Neural cell (in vitro differentiated cells): Measurements from ENCODE around the gene PRKCA. TPM values are rescaled to one million over a fixed set of nuclear protein-coding genes. Genes with fewer than 3 reads are reported as not detected.

ENCODE experiments used
- H2AFZ ChIP-seq: fragments of 200-600, 300-800 bp; sonication (generic), shearing (Covaris generic); 2 replicates; pipeline ENCODE4 v1.6.0; 2014; ENCODE audit warnings: low read depth, mild to moderate bottlenecking, antibody characterized with exemption, low read length, moderate library complexity
- H3F3A ChIP-seq: fragments of 200-600 bp; shearing (Covaris generic); 2 replicates; pipeline ENCODE4 v1.6.1; 2016; ENCODE audit warnings: mild to moderate bottlenecking, moderate library complexity, mixed read lengths, antibody characterized with exemption, low read length; ENCODE audit not compliant: insufficient read depth, poor library complexity, severe bottlenecking
- H3K27ac ChIP-seq: fragments of 200-600, 300-800 bp; sonication (generic), shearing (Covaris generic); 2 replicates; pipeline ENCODE4 v1.5.1; 2014; ENCODE audit warnings: mild to moderate bottlenecking, low read length, moderate library complexity
- H3K27me3 ChIP-seq: fragments of 300-800, 200-600 bp; sonication (generic), shearing (Covaris generic); 2 replicates; pipeline ENCODE4 v1.6.0; 2014; ENCODE audit warnings: mild to moderate bottlenecking, low read depth, low read length, moderate library complexity; ENCODE audit not compliant: insufficient read depth
- H3K36me3 ChIP-seq: fragments of 300-800, 200-600 bp; sonication (generic), shearing (Covaris generic); 2 replicates; pipeline ENCODE4 v1.5.1; 2014; ENCODE audit warnings: mild to moderate bottlenecking, antibody characterized with exemption, low read length, moderate library complexity; ENCODE audit not compliant: insufficient read depth
- H3K4me2 ChIP-seq: fragments of 300-800, 200-600 bp; sonication (generic), shearing (Covaris generic); 2 replicates; pipeline ENCODE4 v1.6.0; 2014; ENCODE audit warnings: mild to moderate bottlenecking, low read length
- H3K4me3 ChIP-seq: fragments of 300-800, 200-600 bp; sonication (generic), shearing (Covaris generic); 2 replicates; pipeline ENCODE4 v1.5.1; 2014; ENCODE audit warnings: mild to moderate bottlenecking, low read length, moderate library complexity
- H3K79me2 ChIP-seq: fragments of 200-600 bp; shearing (Covaris generic); replicated peaks from 2 replicates; pipeline ENCODE4 v1.6.0; 2014; ENCODE audit warnings: mild to moderate bottlenecking, low read length, moderate library complexity; ENCODE audit not compliant: insufficient read depth
- H3K9ac ChIP-seq: fragments of 300-800, 200-600 bp; sonication (generic), shearing (Covaris generic); 2 replicates; pipeline ENCODE4 v1.6.1; 2016; ENCODE audit warnings: mild to moderate bottlenecking, low read length, mixed read lengths
- H3K9me2 ChIP-seq: fragments of 200-600 bp; shearing (Covaris generic); 2 replicates; pipeline ENCODE4 v1.6.1; 2016; ENCODE audit warnings: mild to moderate bottlenecking, low read length, mixed read lengths; ENCODE audit not compliant: insufficient read depth
- H3K9me3 ChIP-seq: fragments of 200-600, 300-800 bp; sonication (generic), shearing (Covaris generic); 2 replicates; pipeline ENCODE4 v1.6.1; 2016; ENCODE audit warnings: mild to moderate bottlenecking, mixed run types, low read length, moderate library complexity, mixed read lengths
- H4K20me1 ChIP-seq: fragments of 200-600 bp; shearing (Covaris generic); 2 replicates; pipeline ENCODE4 v1.6.1; 2016; ENCODE audit warnings: mild to moderate bottlenecking, mixed run types; ENCODE audit not compliant: insufficient read depth
- CTCF ChIP-seq: fragments of 450-650 bp; IDR thresholded peaks from 2 replicates; pipeline ENCODE4 v1.5.1; 2014; ENCODE audit warnings: antibody characterized with exemption, mild to moderate bottlenecking, moderate library complexity; ENCODE audit not compliant: poor library complexity, severe bottlenecking
- EP300 ChIP-seq: fragments of 450-650 bp; conservative IDR thresholded peaks from 2 replicates; pipeline ENCODE4 v1.6.1; 2014; ENCODE audit warnings: antibody characterized with exemption, mild to moderate bottlenecking, moderate library complexity; ENCODE audit not compliant: poor library complexity, severe bottlenecking
- EZH2 ChIP-seq: fragments of 200-600, 300-800 bp; shearing (Covaris generic), sonication (generic); IDR thresholded peaks from 2 replicates; pipeline ENCODE4 v1.6.1; 2014; ENCODE audit warnings: antibody characterized with exemption, low read length, borderline replicate concordance, mild to moderate bottlenecking; ENCODE audit not compliant: insufficient read depth, poor library complexity, severe bottlenecking
- MXI1 ChIP-seq: fragments of 450-650 bp; conservative IDR thresholded peaks from 2 replicates; pipeline ENCODE4 v1.6.1; 2014; ENCODE audit warnings: antibody characterized with exemption, mild to moderate bottlenecking; ENCODE audit not compliant: poor library complexity, severe bottlenecking
- POLR2AphosphoS5 ChIP-seq: IDR thresholded peaks from 2 replicates; pipeline ENCODE4 v1.6.1; 2012
- RAD21 ChIP-seq: fragments of 450-650 bp; conservative IDR thresholded peaks from 2 replicates; pipeline ENCODE4 v1.6.1; 2014; ENCODE audit warnings: antibody characterized with exemption, mild to moderate bottlenecking, moderate library complexity
- REST ChIP-seq: IDR thresholded peaks from 2 replicates; pipeline ENCODE4 v1.6.1; 2012; ENCODE audit warnings: borderline replicate concordance
- SMC3 ChIP-seq: fragments of 450-650 bp; conservative IDR thresholded peaks from 2 replicates; pipeline ENCODE4 v1.6.1; 2014; ENCODE audit warnings: antibody characterized with exemption, mild to moderate bottlenecking, moderate library complexity; ENCODE audit not compliant: poor library complexity
- TAF1 ChIP-seq: IDR thresholded peaks from 2 replicates; pipeline ENCODE4 v1.6.1; 2012; ENCODE audit warnings: low read depth
- polyA plus RNA-seq: library from polyadenylated mRNA; depleted of rRNA; stranded (reverse); fragments of >200 nt; gene quantifications from 2 replicates; pipeline ENCODE4 v1.2.3, GENCODE V29; 2014

The PRKCA gene
- polyA plus RNA-seq, 1 donor from 2014 or later: 5.9 TPM

GRCh38 chr17:66520999-66521398, 218.6 kb downstream of the PRKCA start:
- Histone ChIP-seq H2AFZ (no peak overlapping the region), H3K4me3 (no peak overlapping the region), H3K9me2 (no peaks in the 10 kb centered on the region), H3F3A (no peaks in the 10 kb centered on the region), H3K27me3 (no peaks in the 10 kb centered on the region), H3K9ac (no peak overlapping the region), H3K27ac (no peak overlapping the region), H3K79me2 (no peaks in the 10 kb centered on the region), H3K9me3 (no peaks in the 10 kb centered on the region), H3K4me2 (no peak overlapping the region), H3K36me3 (no peaks in the 10 kb centered on the region), H4K20me1 (no peaks in the 10 kb centered on the region)
- no peak for TF ChIP-seq RAD21
- no peak for TF ChIP-seq EP300
- TF ChIP-seq POLR2AphosphoS5: no peak
- TF ChIP-seq EZH2: no peak
- TF ChIP-seq TAF1: no peak
- TF ChIP-seq CTCF: no peak
- TF ChIP-seq MXI1: no peak
- TF ChIP-seq SMC3: no peak
- TF ChIP-seq REST: no peak

- no peak overlapping the region for H3K4me2 ChIP-seq
- H4K20me1 ChIP-seq: no peaks in the 10 kb centered on the region
- no peaks in the 10 kb centered on the region for H3K27me3 ChIP-seq
- TF ChIP-seq CTCF (no peak), REST (no peak), POLR2AphosphoS5 (no peak), MXI1 (no peak), EP300 (no peak), SMC3 (no peak), TAF1 (no peak), RAD21 (no peak), EZH2 (no peak)
- H3K4me3 ChIP-seq: no peak overlapping the region
- H3K36me3 ChIP-seq: no peaks in the 10 kb centered on the region
- no peaks in the 10 kb centered on the region for H3K79me2 ChIP-seq
- no peaks in the 10 kb centered on the region for H3K9me3 ChIP-seq
- H2AFZ ChIP-seq: no peak overlapping the region
- no peaks in the 10 kb centered on the region for H3F3A ChIP-seq
- H3K9me2 ChIP-seq: no peaks in the 10 kb centered on the region
- no peak overlapping the region for H3K27ac ChIP-seq
- no peak overlapping the region for H3K9ac ChIP-seq
These were observed 220.3 kb downstream of the PRKCA start for GRCh38 chr17:66522591-66523272.
